Activated CD8-positive, alpha-beta T cell treated with anti-CD3 and anti-CD28 coated beads, Interleukin-2, amount 10 ng/mL, durations not matched to agents 7 days and 5 days (primary cell): ENCODE measurements around the gene AMBRA1. TPM values are rescaled to one million over a fixed set of nuclear protein-coding genes. Genes with fewer than 3 reads are reported as not detected.
"Not testable (repeated sequence)": the region's sequence is repeated elsewhere in the genome, so short reads cannot be mapped to it uniquely, and the experiment has no call there.

ENCODE experiments used
- ATAC-seq: fragments of 150-1000 bp; cut with Tn5 transposase; one replicate; pipeline ENCODE4 v1.10.0; 2021; ENCODE audit warnings: moderate library complexity
- CTCF ChIA-PET: fragments of 350-600 bp; sonication (Branson Sonifier 250); formaldehyde crosslinking; loops from one replicate; lab custom pipeline; 2021; ENCODE audit warnings: antibody characterized with exemption; lab: Charles Lee
- POLR2A ChIA-PET: fragments of 350-600 bp; sonication (Branson Sonifier 250); formaldehyde crosslinking; loops from one replicate; lab custom pipeline; 2021; ENCODE audit warnings: antibody characterized with exemption; lab: Charles Lee
- DNase-seq: peaks from one replicate; pipeline ENCODE4 v3.0.0-alpha.2; 2020
- H3K27ac Mint-ChIP-seq: one replicate; pipeline ENCODE4 v1.8.0; 2021; ENCODE audit warnings: mild to moderate bottlenecking, mixed read lengths
- H3K27me3 Mint-ChIP-seq: one replicate; pipeline ENCODE4 v1.8.0; 2021; ENCODE audit warnings: low read depth, mixed read lengths
- H3K36me3 Mint-ChIP-seq: one replicate; pipeline ENCODE4 v1.8.0; 2021; ENCODE audit warnings: low read depth, mixed read lengths
- H3K4me1 Mint-ChIP-seq: one replicate; pipeline ENCODE4 v1.8.0; 2021; ENCODE audit warnings: low read depth, mixed read lengths
- H3K4me3 Mint-ChIP-seq: one replicate; pipeline ENCODE4 v1.8.0; 2021; ENCODE audit warnings: mild to moderate bottlenecking, mixed read lengths
- H3K9me3 Mint-ChIP-seq: one replicate; pipeline ENCODE4 v1.8.0; 2022; ENCODE audit warnings: mixed read lengths; ENCODE audit not compliant: insufficient read depth
- total RNA-seq, 2 experiments: library from RNA; stranded (reverse); gene quantifications; one replicate each; pipeline ENCODE4 v1.2.3, GENCODE V29; 2021

The AMBRA1 gene
- total RNA-seq, 2 experiments from 2014 or later: 34.0 to 35.1 TPM

DNA sequence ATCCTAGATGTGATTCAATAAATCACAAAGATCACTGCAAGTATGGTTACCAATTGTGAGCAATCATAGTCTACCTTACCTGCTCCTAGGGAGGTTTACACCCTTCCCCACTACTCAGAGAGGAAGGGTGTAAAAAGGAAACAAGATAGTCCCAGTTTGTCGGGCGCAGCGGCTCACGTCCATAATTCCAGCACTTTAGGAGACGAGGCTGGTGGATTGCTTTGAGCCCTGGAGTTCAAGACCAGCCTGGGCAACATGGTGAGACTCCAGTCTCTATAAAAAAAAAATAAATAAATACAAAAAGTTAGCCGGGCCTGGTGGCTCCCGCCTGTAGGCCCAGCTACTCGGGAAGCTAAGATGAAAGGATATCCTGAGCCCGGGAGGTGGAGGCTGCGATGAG is 962 bp upstream of the AMBRA1 start:
- H3K4me3 Mint-ChIP-seq: no peak overlapping the region
- ATAC-seq (no peak), DNase-seq (no peak)
- H3K36me3 Mint-ChIP-seq: peaks cover 9% of the 10 kb centered on the region
- ChIA-PET CTCF (interaction anchor here (2.1 to 2.3 kb wide), 3 partner anchors 23 to 34 kb away, joined by 5 to 17 read pairs (median 7); partner anchors contain the start of genes ATG13 and HARBI1), POLR2A (interaction anchor here (0.6 to 1.7 kb wide), 5 partner anchors 17 to 93 kb away, joined by 3 to 27 read pairs (median 3); partner anchors contain the start of genes ATG13 and HARBI1)
- no peak overlapping the region for H3K27ac Mint-ChIP-seq
- no peaks in the 10 kb centered on the region for H3K27me3 Mint-ChIP-seq
- H3K4me1 Mint-ChIP-seq: peaks cover 46% of the 10 kb centered on the region
- H3K9me3 Mint-ChIP-seq: no peaks in the 10 kb centered on the region

DNA sequence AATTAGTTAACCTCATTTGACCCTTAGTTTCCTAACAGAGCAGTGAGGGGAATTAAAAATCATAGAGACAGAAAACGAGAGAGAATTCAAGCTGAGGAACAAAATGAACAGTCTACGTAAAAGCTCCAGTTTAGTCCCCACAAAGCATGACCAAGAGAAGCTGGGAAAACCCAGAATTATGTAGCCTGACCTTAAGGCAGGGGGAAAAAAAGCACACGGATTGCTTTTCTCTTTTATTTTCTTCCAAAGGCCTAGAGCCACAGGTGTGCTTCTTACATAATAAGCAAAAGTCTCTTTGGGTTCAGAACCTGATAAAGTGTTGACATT is 514 bp upstream of the AMBRA1 start:
- Mint-ChIP-seq H3K27me3 (no peaks in the 10 kb centered on the region), H3K36me3 (peaks cover 9% of the 10 kb centered on the region), H3K9me3 (no peaks in the 10 kb centered on the region), H3K4me1 (peaks cover 47% of the 10 kb centered on the region), H3K4me3 (peak overlapping the region; percentile 94), H3K27ac (peak overlapping the region; percentile 93)
- ATAC-seq (no peak), DNase-seq (no peak)
- ChIA-PET CTCF (interaction anchor here (1.0 to 2.3 kb wide), 5 partner anchors 24 to 104 kb away, joined by 4 to 17 read pairs (median 6); partner anchors contain the start of genes ATG13 and HARBI1), POLR2A (interaction anchor here (0.6 to 2.0 kb wide), 12 partner anchors 14 to 155 kb away, joined by 3 to 27 read pairs (median 6); partner anchors contain the start of genes ATG13 and HARBI1)

DNA sequence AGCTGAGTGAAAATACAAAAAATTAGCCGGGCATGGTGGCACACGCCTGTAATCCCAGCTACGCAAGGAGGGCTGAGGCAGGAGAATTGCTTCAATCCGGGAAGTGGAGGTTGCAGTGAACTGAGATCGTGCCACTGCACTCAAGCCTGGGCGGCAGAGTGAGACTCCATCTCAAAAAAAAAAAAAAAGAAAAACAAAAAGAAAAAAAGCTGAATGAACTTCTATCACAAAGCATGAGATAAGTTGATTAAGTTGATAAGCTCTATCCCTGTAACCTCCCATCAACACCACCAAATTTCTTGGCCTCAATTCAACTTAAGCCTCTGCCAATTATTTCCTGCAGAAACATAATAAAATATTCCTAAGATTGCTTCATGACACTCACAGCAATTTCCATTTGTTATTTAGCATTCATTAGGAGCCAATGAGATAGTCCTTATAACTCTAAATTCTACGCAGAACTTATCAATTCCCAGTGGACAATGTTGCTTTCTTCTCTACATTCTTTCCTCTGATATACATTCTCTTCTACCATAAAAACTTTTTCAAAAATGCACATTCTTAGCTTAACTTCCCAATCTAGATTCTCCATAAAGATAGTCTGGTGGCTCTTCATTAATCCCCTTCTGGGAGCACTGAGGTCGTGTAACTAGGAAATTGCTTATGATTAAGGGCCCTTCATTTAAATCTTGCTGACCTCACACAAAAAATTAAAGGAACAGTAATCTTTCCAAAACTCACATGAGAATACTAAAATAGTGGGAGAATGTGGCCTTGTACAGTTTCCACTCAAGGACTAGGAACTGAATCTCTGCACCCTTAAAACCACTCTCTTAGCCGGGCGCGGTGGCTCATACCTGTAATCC is 2.9 kb downstream of the AMBRA1 start:
- ChIA-PET CTCF (interaction anchor here (1.1 kb wide), 1 partner anchor 27 kb away, joined by 4 read pairs; the partner anchor contains the start of genes ATG13 and HARBI1), POLR2A (no interaction called here)
- Mint-ChIP-seq H3K27ac (no peak overlapping the region), H3K9me3 (no peaks in the 10 kb centered on the region), H3K4me1 (peaks cover 42% of the 10 kb centered on the region), H3K4me3 (no peak overlapping the region), H3K36me3 (peaks cover 22% of the 10 kb centered on the region), H3K27me3 (no peaks in the 10 kb centered on the region)
- ATAC-seq: no peak
- DNase-seq: no peak

DNA sequence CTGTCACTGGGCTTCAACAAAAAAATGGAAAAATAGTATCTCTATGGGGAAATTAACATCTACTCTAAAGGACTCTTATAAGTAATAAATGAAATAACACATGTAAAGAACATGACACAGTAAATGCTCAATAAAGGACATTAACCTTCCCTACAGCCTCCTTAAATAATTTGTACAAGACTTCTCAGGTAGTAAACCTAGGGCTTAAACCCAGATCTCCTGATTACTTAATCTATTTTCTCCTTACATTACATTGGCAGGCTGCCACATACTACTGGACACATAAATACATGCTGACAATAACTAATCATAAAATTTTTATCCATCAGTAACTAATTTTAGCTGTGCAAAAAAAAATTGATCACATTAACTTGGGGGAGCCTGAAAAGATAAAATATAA is 4.9 kb downstream of the AMBRA1 start:
- H3K4me1 Mint-ChIP-seq: peaks cover 36% of the 10 kb centered on the region
- DNase-seq: no peak
- ChIA-PET POLR2A (no interaction called here), CTCF (no interaction called here)
- no peaks in the 10 kb centered on the region for H3K27me3 Mint-ChIP-seq
- H3K36me3 Mint-ChIP-seq: peaks cover 22% of the 10 kb centered on the region
- ATAC-seq: no peak
- no peaks in the 10 kb centered on the region for H3K9me3 Mint-ChIP-seq
- H3K27ac Mint-ChIP-seq: no peak overlapping the region
- H3K4me3 Mint-ChIP-seq: no peak overlapping the region

DNA sequence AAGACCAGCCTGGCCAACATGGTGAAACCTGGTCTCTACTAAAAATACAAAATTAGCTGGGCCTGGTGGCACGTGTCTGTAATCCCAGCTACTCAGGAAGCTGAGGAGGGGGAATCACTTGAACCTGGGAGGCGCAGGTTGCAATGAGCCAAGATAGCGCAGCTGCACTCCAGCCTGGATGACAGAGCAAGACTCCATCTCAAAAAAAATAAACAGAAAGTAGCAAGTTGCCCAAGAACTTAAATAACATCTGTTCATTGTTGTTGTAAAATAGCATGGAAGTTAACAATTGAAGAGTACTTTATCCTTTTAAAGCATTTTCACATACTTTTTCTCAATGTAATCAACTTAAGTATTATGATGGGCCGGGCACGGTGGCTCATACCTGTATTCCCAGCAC is 5.7 kb downstream of the AMBRA1 start:
- POLR2A ChIA-PET: interaction anchor here (1.0 kb wide), 1 partner anchor 17 kb away, joined by 3 read pairs; no protein-coding TSS in a partner anchor
- Mint-ChIP-seq H3K36me3 (peaks cover 18% of the 10 kb centered on the region), H3K9me3 (no peaks in the 10 kb centered on the region), H3K27ac (no peak overlapping the region), H3K27me3 (no peaks in the 10 kb centered on the region), H3K4me3 (no peak overlapping the region), H3K4me1 (peaks cover 32% of the 10 kb centered on the region)
- CTCF ChIA-PET: no interaction called here
- no peak for DNase-seq
- ATAC-seq: no peak

DNA sequence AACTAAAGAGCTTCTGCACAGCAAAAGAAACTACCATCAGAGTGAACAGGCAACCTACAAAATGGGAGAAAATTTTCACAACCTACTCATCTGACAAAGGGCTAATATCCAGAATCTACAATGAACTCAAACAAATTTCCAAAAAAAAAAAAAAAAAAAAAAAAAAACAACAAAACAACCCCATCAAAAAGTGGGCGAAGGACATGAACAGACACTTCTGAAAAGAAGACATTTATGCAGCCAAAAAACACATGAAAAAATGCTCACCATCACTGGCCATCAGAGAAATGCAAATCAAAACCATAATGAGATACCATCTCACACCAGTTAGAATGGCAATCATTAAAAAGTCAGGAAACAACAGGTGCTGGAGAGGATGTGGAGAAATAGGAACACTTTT is 10.3 kb downstream of the AMBRA1 start:
- POLR2A ChIA-PET, H3K27me3 Mint-ChIP-seq, H3K9me3 Mint-ChIP-seq, H3K4me1 Mint-ChIP-seq, H3K27ac Mint-ChIP-seq, H3K4me3 Mint-ChIP-seq, ATAC-seq, DNase-seq, CTCF ChIA-PET: not testable (repeated sequence)
- H3K36me3 Mint-ChIP-seq: peaks cover 28% of the 10 kb centered on the region

DNA sequence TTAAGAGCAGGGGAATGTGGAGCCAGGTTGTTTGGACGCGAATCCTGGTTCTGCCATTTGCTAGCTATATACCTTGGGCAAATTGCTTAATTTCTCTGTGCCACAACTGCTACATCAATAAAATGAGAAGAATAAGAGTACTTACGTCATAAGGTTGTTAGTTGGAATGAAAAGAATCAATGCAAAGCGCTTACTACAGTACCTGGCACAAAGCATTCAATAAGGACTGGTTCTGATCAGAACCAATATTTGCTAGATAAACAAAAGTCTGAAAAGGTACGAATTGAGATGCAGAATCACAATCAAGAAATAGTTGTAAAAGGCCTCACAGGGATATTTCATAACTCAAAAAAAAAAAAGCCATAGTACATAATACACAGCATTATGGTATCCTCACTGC is 11.2 kb downstream of the AMBRA1 start:
- no peak overlapping the region for H3K4me3 Mint-ChIP-seq
- H3K27me3 Mint-ChIP-seq: no peaks in the 10 kb centered on the region
- POLR2A ChIA-PET: no interaction called here
- peaks cover 24% of the 10 kb centered on the region for H3K36me3 Mint-ChIP-seq
- DNase-seq: no peak
- CTCF ChIA-PET: no interaction called here
- no peaks in the 10 kb centered on the region for H3K9me3 Mint-ChIP-seq
- no peak for ATAC-seq
- no peak overlapping the region for H3K27ac Mint-ChIP-seq
- peaks cover 2% of the 10 kb centered on the region for H3K4me1 Mint-ChIP-seq

DNA sequence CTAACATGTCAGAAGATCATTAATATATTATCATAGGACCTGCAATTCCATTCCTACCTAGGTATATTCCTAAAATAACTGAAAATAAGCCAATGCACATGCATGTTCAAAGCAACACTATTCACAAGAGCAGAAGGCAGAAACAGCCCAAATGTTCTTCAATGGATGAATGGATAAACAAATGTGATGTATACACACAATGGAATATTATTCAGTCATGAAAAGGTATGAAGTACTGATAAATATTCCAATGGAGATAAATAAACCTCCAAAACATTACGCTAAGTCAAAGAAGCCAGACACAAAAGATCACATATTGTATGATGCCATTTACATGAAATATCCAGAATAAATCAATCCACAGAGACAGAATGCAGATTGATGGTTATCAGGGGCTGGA is 16.8 kb downstream of the AMBRA1 start:
- ChIA-PET CTCF (no interaction called here), POLR2A (no interaction called here)
- H3K27me3 Mint-ChIP-seq: no peaks in the 10 kb centered on the region
- peaks cover 16% of the 10 kb centered on the region for H3K4me1 Mint-ChIP-seq
- ATAC-seq (no peak), DNase-seq (no peak)
- no peak overlapping the region for H3K27ac Mint-ChIP-seq
- no peak overlapping the region for H3K4me3 Mint-ChIP-seq
- peaks cover 39% of the 10 kb centered on the region for H3K36me3 Mint-ChIP-seq
- no peaks in the 10 kb centered on the region for H3K9me3 Mint-ChIP-seq

DNA sequence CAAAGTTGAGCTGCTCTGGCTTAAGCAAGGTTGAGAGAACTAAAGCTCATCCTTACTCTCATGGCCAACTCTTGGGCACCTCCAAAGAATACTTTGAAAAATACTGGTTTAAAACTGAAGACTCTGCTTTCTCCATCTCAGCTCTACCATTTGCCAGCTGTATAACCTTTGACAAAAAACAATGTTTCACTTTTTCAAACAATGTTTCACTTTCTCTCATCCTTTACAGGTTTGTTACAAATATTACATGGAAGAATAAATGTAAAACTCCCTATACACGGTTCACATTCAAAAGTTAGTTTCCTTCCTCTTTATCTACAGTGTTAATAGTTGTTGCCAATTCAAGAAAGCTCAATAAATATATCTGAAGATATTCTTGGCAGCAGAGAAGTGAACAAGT is 19.2 kb downstream of the AMBRA1 start:
- no peaks in the 10 kb centered on the region for H3K9me3 Mint-ChIP-seq
- ATAC-seq (no peak), DNase-seq (no peak)
- no peaks in the 10 kb centered on the region for H3K27me3 Mint-ChIP-seq
- H3K4me1 Mint-ChIP-seq: peaks cover 29% of the 10 kb centered on the region
- H3K36me3 Mint-ChIP-seq: peaks cover 37% of the 10 kb centered on the region
- no peak overlapping the region for H3K4me3 Mint-ChIP-seq
- ChIA-PET CTCF (interaction anchor here (1.2 kb wide), 1 partner anchor 45 kb away, joined by 3 read pairs; no protein-coding TSS in a partner anchor), POLR2A (interaction anchor here (0.7 kb wide), 1 partner anchor 20 kb away, joined by 3 read pairs; no protein-coding TSS in a partner anchor)
- H3K27ac Mint-ChIP-seq: no peak overlapping the region

DNA sequence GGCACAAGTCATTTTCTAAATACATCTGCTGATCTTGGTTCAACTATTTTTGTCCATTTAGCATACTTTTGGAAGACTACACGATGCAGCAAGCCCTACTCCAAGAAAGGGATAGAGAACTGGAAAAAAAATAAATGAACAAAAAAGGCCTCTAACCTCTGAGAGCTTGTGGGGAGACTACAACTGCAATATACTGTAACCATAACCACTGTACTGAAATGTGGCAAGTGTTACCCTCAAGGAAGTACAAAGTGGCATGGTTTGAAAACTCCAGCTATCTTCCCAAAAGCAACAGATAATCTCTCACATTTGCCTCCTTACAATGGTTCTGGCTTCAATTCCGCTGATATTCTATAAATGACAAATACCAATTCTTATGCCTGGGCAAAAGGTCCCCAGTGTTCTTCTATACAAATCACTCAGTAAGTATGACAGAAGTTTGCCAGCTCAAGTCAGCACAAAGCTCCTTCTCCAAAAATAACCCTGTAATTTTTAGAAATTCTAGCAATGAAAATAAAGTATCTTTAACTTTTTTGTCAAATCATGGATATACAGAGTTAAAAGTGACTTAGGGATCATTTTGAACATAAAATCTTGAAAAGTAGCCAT is 22.9 kb downstream of the AMBRA1 start:
- no peaks in the 10 kb centered on the region for H3K27me3 Mint-ChIP-seq
- H3K27ac Mint-ChIP-seq: peak overlapping the region; percentile 18
- POLR2A ChIA-PET: interaction anchor here (1.0 to 2.5 kb wide), 3 partner anchors 11 to 23 kb away, joined by 3 to 8 read pairs (median 5); partner anchors contain the start of gene AMBRA1
- peaks cover 25% of the 10 kb centered on the region for H3K36me3 Mint-ChIP-seq
- DNase-seq (no peak), ATAC-seq (peak; percentile 72)
- H3K9me3 Mint-ChIP-seq: no peaks in the 10 kb centered on the region
- H3K4me1 Mint-ChIP-seq: peaks cover 29% of the 10 kb centered on the region
- no peak overlapping the region for H3K4me3 Mint-ChIP-seq
- CTCF ChIA-PET: interaction anchor here (0.8 to 2.1 kb wide), 9 partner anchors 10 to 47 kb away, joined by 3 to 12 read pairs (median 4); partner anchors contain the start of genes AMBRA1, ATG13 and HARBI1

DNA sequence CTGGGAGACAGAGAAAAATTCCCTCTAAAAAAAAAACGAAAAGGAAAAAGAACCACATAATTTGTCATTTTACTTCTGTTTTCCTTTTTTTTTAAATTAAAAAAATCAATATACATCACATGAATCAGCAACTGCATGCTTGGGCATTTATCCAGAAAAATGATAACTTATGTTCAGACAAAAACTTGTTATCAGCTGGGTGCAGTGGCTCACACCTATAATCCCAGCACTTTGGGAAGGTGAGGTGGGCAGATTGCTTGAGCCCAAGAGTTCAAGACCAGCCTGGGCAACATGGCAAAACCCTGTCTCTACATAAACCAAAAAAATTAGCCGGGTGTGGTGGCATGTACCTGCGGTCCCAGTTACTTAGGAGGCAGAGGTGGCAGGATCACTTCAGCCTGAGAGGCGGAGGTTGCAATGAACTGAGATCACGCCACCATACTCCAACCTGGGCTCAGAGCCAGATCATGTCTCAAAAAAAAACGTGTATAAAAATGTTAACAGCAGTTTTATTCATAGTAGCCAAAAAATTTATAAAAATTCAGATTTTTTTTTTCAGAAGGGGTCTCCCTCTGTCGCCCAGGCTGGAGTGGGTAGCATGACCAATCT is 28.5 kb downstream of the AMBRA1 start:
- Mint-ChIP-seq H3K9me3 (no peaks in the 10 kb centered on the region), H3K36me3 (peaks cover 7% of the 10 kb centered on the region), H3K4me3 (no peak overlapping the region), H3K4me1 (peaks cover 23% of the 10 kb centered on the region), H3K27me3 (no peaks in the 10 kb centered on the region), H3K27ac (no peak overlapping the region)
- no peak for ATAC-seq
- POLR2A ChIA-PET: no interaction called here
- no peak for DNase-seq
- CTCF ChIA-PET: no interaction called here
